Activated T-helper 17 cell treated with anti-CD3 and anti-CD28 coated beads, Interleukin-2, amount 50 U/mL, for 72 hours (primary cell): ENCODE measurements around the gene RNF213. TPM values are rescaled to one million over a fixed set of nuclear protein-coding genes. Genes with fewer than 3 reads are reported as not detected.

Experiments used
- ATAC-seq: fragments of 150-1000 bp; cut with Tn5 transposase; replicated peaks from 2 replicates; pipeline ENCODE4 v1.10.0; 2021; ENCODE audit warnings: mild to moderate bottlenecking, moderate library complexity
- H3K27ac Mint-ChIP-seq: one replicate; pipeline ENCODE4 v1.8.0; 2022; ENCODE audit warnings: mixed read lengths
- H3K27me3 Mint-ChIP-seq: one replicate; pipeline ENCODE4 v1.8.0; 2022; ENCODE audit warnings: mixed read lengths
- H3K36me3 Mint-ChIP-seq: one replicate; pipeline ENCODE4 v1.8.0; 2022; ENCODE audit warnings: low read depth, mild to moderate bottlenecking, mixed read lengths
- H3K4me1 Mint-ChIP-seq: one replicate; pipeline ENCODE4 v1.8.0; 2022; ENCODE audit warnings: mixed read lengths
- H3K4me3 Mint-ChIP-seq: one replicate; pipeline ENCODE4 v1.8.0; 2022; ENCODE audit warnings: mild to moderate bottlenecking, mixed read lengths
- H3K9me3 Mint-ChIP-seq: one replicate; pipeline ENCODE4 v1.8.0; 2022; ENCODE audit warnings: mixed read lengths
- total RNA-seq, 2 donors: library from RNA; stranded (reverse); gene quantifications; one replicate each; pipeline ENCODE4 v1.2.3, GENCODE V29; 2022

Gene RNF213
- total RNA-seq, 2 donors from 2014 or later = 1,022 to 1,405 TPM

GRCh38 chr17:80425835-80426426, 165.3 kb downstream of the RNF213 start:
- no peak for ATAC-seq
- Mint-ChIP-seq H3K36me3 (no peaks in the 10 kb centered on the region), H3K4me3 (no peak overlapping the region), H3K4me1 (no peaks in the 10 kb centered on the region), H3K27me3 (no peaks in the 10 kb centered on the region), H3K27ac (peak overlapping the region; percentile 59), H3K9me3 (no peaks in the 10 kb centered on the region)

- Mint-ChIP-seq H3K4me1 (no peaks in the 10 kb centered on the region), H3K4me3 (no peak overlapping the region), H3K27me3 (no peaks in the 10 kb centered on the region), H3K9me3 (no peaks in the 10 kb centered on the region), H3K27ac (peak overlapping the region; percentile 46), H3K36me3 (no peaks in the 10 kb centered on the region)
- ATAC-seq = peak; percentile 98
These were observed 166.1 kb downstream of the RNF213 start for GRCh38 chr17:80426671-80427326.

GRCh38 chr17:80427366-80428282, 167.0 kb downstream of the RNF213 start:
- no peak for ATAC-seq
- Mint-ChIP-seq H3K9me3 (no peaks in the 10 kb centered on the region), H3K27me3 (no peaks in the 10 kb centered on the region), H3K27ac (peak overlapping the region; percentile 46), H3K4me1 (no peaks in the 10 kb centered on the region), H3K36me3 (no peaks in the 10 kb centered on the region), H3K4me3 (no peak overlapping the region)

- H3K36me3 Mint-ChIP-seq = no peaks in the 10 kb centered on the region
- no peak for ATAC-seq
- no peaks in the 10 kb centered on the region for H3K9me3 Mint-ChIP-seq
- no peak overlapping the region for H3K27ac Mint-ChIP-seq
- H3K27me3 Mint-ChIP-seq = no peaks in the 10 kb centered on the region
- H3K4me3 Mint-ChIP-seq = no peak overlapping the region
- no peaks in the 10 kb centered on the region for H3K4me1 Mint-ChIP-seq
These were observed 167.7 kb downstream of the RNF213 start for GRCh38 chr17:80428363-80428762.

GRCh38 chr17:80428796-80429195, 168.1 kb downstream of the RNF213 start:
- H3K4me1 Mint-ChIP-seq = no peaks in the 10 kb centered on the region
- no peak for ATAC-seq

GRCh38 chr17:80429356-80430275, 169.0 kb downstream of the RNF213 start:
- H3K36me3 Mint-ChIP-seq = no peaks in the 10 kb centered on the region
- H3K27me3 Mint-ChIP-seq = no peaks in the 10 kb centered on the region

More at GRCh38 chr17:80428796-80429195, 168.1 kb downstream of the RNF213 start:
- Mint-ChIP-seq H3K9me3 (no peaks in the 10 kb centered on the region), H3K4me3 (no peak overlapping the region), H3K27ac (no peak overlapping the region), H3K27me3 (no peaks in the 10 kb centered on the region), H3K36me3 (no peaks in the 10 kb centered on the region)

GRCh38 chr17:80430446-80431245, 170.0 kb downstream of the RNF213 start:
- no peak overlapping the region for H3K27ac Mint-ChIP-seq
- no peaks in the 10 kb centered on the region for H3K36me3 Mint-ChIP-seq
- H3K9me3 Mint-ChIP-seq = no peaks in the 10 kb centered on the region
- no peaks in the 10 kb centered on the region for H3K27me3 Mint-ChIP-seq
- ATAC-seq = no peak
- H3K4me1 Mint-ChIP-seq = no peaks in the 10 kb centered on the region
- no peak overlapping the region for H3K4me3 Mint-ChIP-seq

More at GRCh38 chr17:80429356-80430275, 169.0 kb downstream of the RNF213 start:
- Mint-ChIP-seq H3K4me1 (no peaks in the 10 kb centered on the region), H3K27ac (no peak overlapping the region), H3K9me3 (no peaks in the 10 kb centered on the region), H3K4me3 (no peak overlapping the region)
- ATAC-seq = no peak

- H3K27ac Mint-ChIP-seq = no peak overlapping the region
- ATAC-seq = no peak
- H3K9me3 Mint-ChIP-seq = no peaks in the 10 kb centered on the region
- H3K4me3 Mint-ChIP-seq = no peak overlapping the region
- no peaks in the 10 kb centered on the region for H3K36me3 Mint-ChIP-seq
- no peaks in the 10 kb centered on the region for H3K4me1 Mint-ChIP-seq
- H3K27me3 Mint-ChIP-seq = no peaks in the 10 kb centered on the region
These were observed 170.9 kb downstream of the RNF213 start for GRCh38 chr17:80431246-80432195.

GRCh38 chr17:80432350-80432955, 171.8 kb downstream of the RNF213 start:
- Mint-ChIP-seq H3K4me3 (no peak overlapping the region), H3K36me3 (no peaks in the 10 kb centered on the region), H3K27ac (no peak overlapping the region), H3K4me1 (no peaks in the 10 kb centered on the region), H3K27me3 (no peaks in the 10 kb centered on the region), H3K9me3 (no peaks in the 10 kb centered on the region)
- ATAC-seq = no peak

GRCh38 chr17:80432961-80433550, 172.4 kb downstream of the RNF213 start:
- no peak overlapping the region for H3K4me3 Mint-ChIP-seq
- H3K4me1 Mint-ChIP-seq = no peaks in the 10 kb centered on the region
- H3K27ac Mint-ChIP-seq = no peak overlapping the region
- no peaks in the 10 kb centered on the region for H3K27me3 Mint-ChIP-seq
- no peak for ATAC-seq
- H3K9me3 Mint-ChIP-seq = no peaks in the 10 kb centered on the region
- H3K36me3 Mint-ChIP-seq = no peaks in the 10 kb centered on the region

- Mint-ChIP-seq H3K27me3 (no peaks in the 10 kb centered on the region), H3K9me3 (no peaks in the 10 kb centered on the region)
These were observed 173.4 kb downstream of the RNF213 start for GRCh38 chr17:80433916-80434666.

More at GRCh38 chr17:80433916-80434666, 173.4 kb downstream of the RNF213 start:
- Mint-ChIP-seq H3K4me1 (no peaks in the 10 kb centered on the region), H3K36me3 (no peaks in the 10 kb centered on the region), H3K27ac (no peak overlapping the region), H3K4me3 (no peak overlapping the region)
- no peak for ATAC-seq
